CD4-positive, alpha-beta T cell treated with Interleukin-6 for 4 hours (primary cell): ENCODE results near the gene LENG8.
"Not testable (repeated sequence)": the region's sequence is repeated elsewhere in the genome, so short reads cannot be mapped to it uniquely, and the experiment has no call there.

Experiments used
- DNase-seq: peaks from one replicate; pipeline ENCODE4 v3.0.0-alpha.2; 2020; ENCODE audit warnings: mixed read lengths

LENG8 gene

DNA sequence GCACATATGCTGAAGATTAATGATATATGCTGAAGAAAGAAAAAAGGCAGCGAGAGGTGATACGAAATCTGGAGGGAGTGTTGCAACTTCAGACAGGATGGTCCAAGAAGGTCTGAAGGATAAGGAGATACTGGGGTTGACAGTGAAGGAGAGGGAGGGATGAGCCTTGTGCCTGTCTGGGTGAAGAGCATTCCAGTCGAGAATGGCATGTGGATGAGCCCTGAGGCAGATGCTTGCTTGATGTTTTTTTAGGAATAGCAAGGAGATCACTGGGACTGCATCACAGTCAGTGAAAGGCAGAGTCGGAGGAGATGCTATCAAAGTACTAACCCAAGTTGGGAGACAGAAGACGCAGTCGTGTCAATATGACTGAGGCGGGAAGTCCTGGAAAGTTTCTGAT, 40.3 kb downstream of the LENG8 start:
- no peak for DNase-seq

GRCh38 chr19:54489766-54490165, 40.8 kb downstream of the LENG8 start:
- no peak for DNase-seq

- no peak for DNase-seq
These were observed 43.6 kb downstream of the LENG8 start for GRCh38 chr19:54492568-54492967.

GRCh38 chr19:54493056-54493455, 44.1 kb downstream of the LENG8 start:
- not testable (repeated sequence) for DNase-seq

GRCh38 chr19:54493967-54494585, 45.1 kb downstream of the LENG8 start:
- DNase-seq = no peak

GRCh38 chr19:54495284-54495683, 46.3 kb downstream of the LENG8 start:
- not testable (repeated sequence) for DNase-seq

DNA sequence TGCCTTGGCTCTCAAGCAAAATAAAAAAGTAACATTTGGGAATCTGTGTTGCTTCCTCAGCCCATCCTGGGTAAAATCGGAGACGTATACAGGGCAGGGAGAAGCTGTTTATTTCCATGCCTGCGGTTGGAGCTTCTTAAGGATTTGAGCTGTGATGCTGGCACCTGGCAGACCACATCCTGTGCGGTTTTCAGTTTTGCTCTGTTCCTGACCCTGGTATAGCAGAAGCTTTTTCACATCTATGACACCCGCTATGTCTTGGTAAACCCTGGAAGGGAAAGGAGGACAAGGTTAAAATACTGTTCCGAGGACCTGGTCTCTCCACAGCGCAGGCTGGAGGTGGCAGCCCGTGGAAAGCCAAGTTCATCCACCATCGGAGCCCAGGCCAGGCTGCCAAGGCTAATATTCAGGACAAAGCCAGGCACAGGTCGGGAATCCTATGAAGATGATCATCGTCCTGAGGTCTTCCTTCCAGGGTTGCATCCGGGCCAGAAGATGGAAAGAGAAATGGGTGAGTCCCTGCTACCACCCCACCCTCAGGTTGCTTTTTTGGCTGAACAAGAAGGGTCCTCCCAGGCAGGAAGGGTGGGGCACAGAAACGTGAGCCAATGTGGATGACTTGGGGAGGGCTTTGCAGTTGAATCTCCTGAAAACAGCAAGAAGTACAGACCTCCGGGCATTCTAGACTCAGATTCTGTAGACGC, 48.9 kb downstream of the LENG8 start:
- peak; percentile 9 for DNase-seq

- DNase-seq = not testable (repeated sequence)
These were observed 49.4 kb downstream of the LENG8 start for GRCh38 chr19:54498451-54498772.

DNA sequence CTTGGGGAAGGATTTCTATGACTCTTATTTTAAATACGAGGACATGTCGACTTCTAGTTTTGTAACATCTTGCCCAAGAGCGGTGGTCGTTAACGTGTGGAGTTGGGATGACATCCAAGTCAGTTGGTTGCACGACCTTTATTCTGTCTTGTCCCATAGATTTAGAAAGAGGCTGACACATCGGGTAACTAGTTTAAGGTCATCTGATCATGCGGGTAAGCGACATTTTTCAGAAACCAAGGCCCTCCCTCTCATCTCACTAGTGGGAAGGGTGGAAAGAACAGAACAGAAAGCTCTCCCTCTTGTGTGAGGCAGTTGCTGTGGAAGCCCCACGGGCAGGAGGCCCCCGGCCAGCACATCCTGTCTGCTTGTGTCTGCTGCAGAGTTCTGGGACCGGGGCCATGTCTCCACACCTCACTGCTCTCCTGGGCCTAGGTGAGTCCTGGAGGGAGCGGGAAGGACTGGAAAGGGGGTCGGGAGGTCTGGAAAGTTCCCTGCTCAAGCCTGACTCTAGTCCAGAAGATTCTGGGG, 53.6 kb downstream of the LENG8 start, which contains the start of gene LAIR2:
LAIR2 (plus strand) TSS at position 314 of the 531 bp plus-strand sequence; CDS start at position 402, 88 bp downstream.
- no peak for DNase-seq

- not testable (repeated sequence) for DNase-seq
These were observed 56.5 kb downstream of the LENG8 start for GRCh38 chr19:54505542-54505941.

DNA sequence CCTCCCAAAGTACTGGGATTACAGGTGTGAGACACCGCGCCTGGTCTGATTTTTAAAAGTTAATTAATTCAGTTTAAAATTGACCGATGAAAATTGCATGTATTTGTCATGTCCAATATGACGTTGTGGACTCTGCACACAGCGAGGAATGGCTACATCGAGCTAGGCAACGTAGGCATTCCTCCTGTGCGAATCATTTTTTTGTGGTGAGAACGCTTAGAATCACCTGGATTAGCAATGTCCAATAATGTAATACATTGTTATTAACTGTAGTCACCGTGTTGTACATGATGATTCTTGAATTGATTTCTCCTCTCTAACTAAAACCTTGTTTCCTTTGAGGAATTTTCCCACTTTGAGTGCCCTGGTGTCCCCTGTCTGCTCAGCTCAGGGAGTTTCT, 57.1 kb downstream of the LENG8 start:
- no peak for DNase-seq

DNA sequence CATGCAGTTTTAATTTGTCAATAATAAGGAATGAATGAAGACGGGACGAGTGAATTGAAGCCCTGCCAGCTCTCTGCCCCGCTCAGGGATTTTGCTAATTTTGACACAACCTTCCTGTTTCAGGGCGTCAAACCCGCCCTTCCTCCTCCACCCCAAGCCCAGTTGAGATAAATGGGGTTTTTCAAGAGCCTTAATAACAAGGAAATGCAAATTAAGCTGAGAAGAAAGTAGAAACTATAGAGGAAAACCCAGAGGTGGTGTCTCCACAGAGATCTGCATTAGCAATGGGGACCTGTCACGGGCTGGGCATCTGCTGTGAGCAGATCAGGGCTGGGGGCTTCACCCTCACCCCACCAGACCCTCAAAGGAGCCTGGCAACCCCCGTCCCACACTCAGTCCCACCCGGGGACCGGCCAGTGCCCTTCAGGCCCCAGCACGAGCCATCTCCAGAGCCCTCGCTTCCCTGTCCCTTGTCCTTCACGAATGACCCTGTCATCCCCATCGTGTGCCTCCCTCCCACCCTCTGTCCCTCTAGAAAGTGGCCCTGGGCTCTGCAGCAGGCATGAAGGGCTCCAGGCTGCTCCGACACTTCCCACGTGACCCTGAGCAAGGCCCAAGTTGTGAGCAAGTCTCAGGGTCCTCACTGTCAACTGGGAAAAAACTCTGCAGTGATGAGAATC, 58.2 kb downstream of the LENG8 start:
- DNase-seq = not testable (repeated sequence)

- DNase-seq = no peak
These were observed 58.8 kb downstream of the LENG8 start for GRCh38 chr19:54507824-54508223.

- not testable (repeated sequence) for DNase-seq
These were observed 59.5 kb downstream of the LENG8 start for GRCh38 chr19:54508487-54508886.

DNA sequence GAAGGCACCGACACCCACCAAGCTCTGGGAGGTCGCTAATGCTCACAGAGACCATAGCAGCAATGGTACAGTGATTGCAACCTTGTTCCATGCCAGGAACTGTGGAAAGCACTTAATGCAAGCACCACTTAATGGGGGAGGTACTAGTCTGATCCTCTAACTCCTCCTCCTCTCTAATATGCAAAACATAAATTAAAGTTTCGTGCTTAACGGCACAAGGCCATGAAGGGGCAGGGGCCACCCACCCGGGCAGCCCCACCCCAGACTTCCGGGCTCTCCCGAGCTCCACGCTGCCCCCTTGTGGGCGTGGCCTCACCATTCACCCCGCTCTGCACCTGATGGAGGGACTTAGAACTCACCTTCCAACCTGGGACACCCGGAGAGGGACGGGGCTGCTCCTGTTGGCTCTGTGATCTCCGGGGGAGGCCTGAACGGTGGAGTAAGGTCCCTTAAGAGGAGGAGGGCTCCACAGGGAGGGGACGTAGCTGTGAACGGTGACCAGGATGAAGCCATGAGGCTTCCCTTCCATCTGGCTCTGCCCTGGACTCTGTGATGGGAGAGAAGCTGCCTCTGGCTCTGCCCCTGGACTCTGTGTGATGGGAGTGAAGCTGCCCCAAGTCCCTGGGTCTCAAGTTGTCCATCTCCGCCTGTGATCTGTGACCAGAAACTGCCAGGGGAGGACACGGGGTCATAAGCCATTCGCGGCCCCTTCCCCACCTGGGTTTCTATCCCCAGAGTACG, 60.4 kb downstream of the LENG8 start:
- DNase-seq = not testable (repeated sequence)
